Smooth muscle cell (in vitro differentiated cells): Measurements from ENCODE around the gene INPP4B. TPM values are rescaled to one million over a fixed set of nuclear protein-coding genes. Genes with fewer than 3 reads are reported as not detected.

Source experiments
- DNase-seq: peaks from one replicate; lab custom pipeline; 2025; ENCODE audit not compliant: unreplicated experiment; lab: John Stamatoyannopoulos, UW
- H2AFZ ChIP-seq: fragments of 200-600 bp; sonication (generic); 2 replicates; pipeline ENCODE4 v1.6.0; 2016; ENCODE audit warnings: antibody characterized with exemption, low read depth, mild to moderate bottlenecking
- H3F3A ChIP-seq: fragments of 200-600 bp; sonication (generic); 2 replicates; pipeline ENCODE4 v1.6.0; 2017; ENCODE audit warnings: antibody characterized with exemption, low read depth
- H3K27ac ChIP-seq: fragments of 200-600 bp; sonication (generic); 2 replicates; pipeline ENCODE4 v1.5.1; 2016; ENCODE audit warnings: low read depth, mild to moderate bottlenecking
- H3K27me3 ChIP-seq: fragments of 200-600 bp; sonication (generic); 2 replicates; pipeline ENCODE4 v1.6.1; 2016; ENCODE audit warnings: low read depth, mild to moderate bottlenecking
- H3K36me3 ChIP-seq: fragments of 200-600 bp; sonication (generic); 2 replicates; pipeline ENCODE4 v1.5.1; 2016; ENCODE audit warnings: low read depth
- H3K4me1 ChIP-seq: fragments of 200-600 bp; sonication (generic); 2 replicates; pipeline ENCODE4 v1.5.1; 2016; ENCODE audit warnings: low read depth
- H3K4me2 ChIP-seq: fragments of 200-600 bp; sonication (generic); 2 replicates; pipeline ENCODE4 v1.6.0; 2016; ENCODE audit warnings: mild to moderate bottlenecking
- H3K4me3 ChIP-seq: fragments of 200-600 bp; sonication (generic); 2 replicates; pipeline ENCODE4 v1.5.1; 2016; ENCODE audit warnings: mild to moderate bottlenecking
- H3K79me2 ChIP-seq: fragments of 200-600 bp; sonication (generic); 2 replicates; pipeline ENCODE4 v1.6.0; 2016; ENCODE audit warnings: low read depth, mild to moderate bottlenecking
- H3K9ac ChIP-seq: fragments of 200-600 bp; sonication (generic); 2 replicates; pipeline ENCODE4 v1.6.0; 2016; ENCODE audit warnings: low read depth
- H3K9me3 ChIP-seq: fragments of 200-600 bp; sonication (generic); replicated peaks from 2 replicates; pipeline ENCODE4 v1.5.1; 2016; ENCODE audit warnings: low read depth
- H4K20me1 ChIP-seq: fragments of 200-600 bp; sonication (generic); 2 replicates; pipeline ENCODE4 v1.6.0; 2016; ENCODE audit warnings: low read depth
- WGBS: methylation state at CpG from one replicate; pipeline ENCODE4 v1.1.7; 2016; ENCODE audit warnings: low lambda C conversion rate; 5-methylcytosine and 5-hydroxymethylcytosine counted together
- polyA plus RNA-seq: library from polyadenylated mRNA; unstranded; fragments of >200 nt; fragmentation: Nextera tagmentation; extraction: Ambion mirVana; gene quantifications from 2 replicates; pipeline ENCODE4 v1.2.1, GENCODE V29; 2016
- total RNA-seq: library from RNA; depleted of rRNA; stranded (reverse); fragments of >200 nt; gene quantifications from 2 replicates; pipeline ENCODE4 v1.2.3, GENCODE V29; 2014
- TF ChIP-seq, protein P1 (sequence below): fragments of 200-600 bp; sonication (generic); IDR thresholded peaks from 2 replicates; pipeline ENCODE4 v1.5.1; 2017; ENCODE audit warnings: borderline replicate concordance, mild to moderate bottlenecking, antibody characterized with exemption; ENCODE audit not compliant: insufficient read depth, poor library complexity, severe bottlenecking

The INPP4B gene
- total and polyA plus RNA-seq, 2 experiments from 2014 or later, result 2.0 to 10.9 TPM

DNA sequence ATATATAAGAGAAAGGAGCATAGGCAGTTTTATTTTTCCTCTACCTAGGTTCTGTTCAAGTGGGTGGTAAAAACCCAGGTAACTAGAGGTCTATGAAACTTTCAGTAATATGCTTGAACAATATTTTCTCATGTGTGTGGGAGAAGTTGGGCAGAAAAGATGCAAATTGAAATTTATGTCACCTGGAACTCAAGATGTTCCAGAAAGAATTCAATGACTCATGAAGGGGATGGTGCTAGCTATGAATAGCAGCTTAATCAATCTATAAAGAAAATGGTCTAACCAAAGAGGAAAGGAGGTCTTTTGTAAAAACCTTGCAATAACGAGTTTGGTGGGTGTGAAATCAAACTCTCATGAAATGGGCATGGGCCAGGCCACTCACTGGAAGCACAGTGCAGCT, 263.8 kb downstream of the INPP4B start:
- H3K36me3 ChIP-seq, result no peaks in the 10 kb centered on the region
- H3K4me1 ChIP-seq, result no peaks in the 10 kb centered on the region
- no peaks in the 10 kb centered on the region for H3K79me2 ChIP-seq
- H3K27me3 ChIP-seq, result no peaks in the 10 kb centered on the region
- no peak overlapping the region for H2AFZ ChIP-seq
- no peak for DNase-seq
- no peaks in the 10 kb centered on the region for H3F3A ChIP-seq
- WGBS, result 65% methylated on average over 1 of the region's 1 CpG
- no peaks in the 10 kb centered on the region for H3K9me3 ChIP-seq
- H4K20me1 ChIP-seq, result no peaks in the 10 kb centered on the region
- TF ChIP-seq, protein P1, sequence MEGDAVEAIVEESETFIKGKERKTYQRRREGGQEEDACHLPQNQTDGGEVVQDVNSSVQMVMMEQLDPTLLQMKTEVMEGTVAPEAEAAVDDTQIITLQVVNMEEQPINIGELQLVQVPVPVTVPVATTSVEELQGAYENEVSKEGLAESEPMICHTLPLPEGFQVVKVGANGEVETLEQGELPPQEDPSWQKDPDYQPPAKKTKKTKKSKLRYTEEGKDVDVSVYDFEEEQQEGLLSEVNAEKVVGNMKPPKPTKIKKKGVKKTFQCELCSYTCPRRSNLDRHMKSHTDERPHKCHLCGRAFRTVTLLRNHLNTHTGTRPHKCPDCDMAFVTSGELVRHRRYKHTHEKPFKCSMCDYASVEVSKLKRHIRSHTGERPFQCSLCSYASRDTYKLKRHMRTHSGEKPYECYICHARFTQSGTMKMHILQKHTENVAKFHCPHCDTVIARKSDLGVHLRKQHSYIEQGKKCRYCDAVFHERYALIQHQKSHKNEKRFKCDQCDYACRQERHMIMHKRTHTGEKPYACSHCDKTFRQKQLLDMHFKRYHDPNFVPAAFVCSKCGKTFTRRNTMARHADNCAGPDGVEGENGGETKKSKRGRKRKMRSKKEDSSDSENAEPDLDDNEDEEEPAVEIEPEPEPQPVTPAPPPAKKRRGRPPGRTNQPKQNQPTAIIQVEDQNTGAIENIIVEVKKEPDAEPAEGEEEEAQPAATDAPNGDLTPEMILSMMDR, result no peak
- H3K4me3 ChIP-seq, result no peak overlapping the region
- H3K9ac ChIP-seq, result no peak overlapping the region
- H3K27ac ChIP-seq, result no peak overlapping the region
- H3K4me2 ChIP-seq, result no peak overlapping the region

DNA sequence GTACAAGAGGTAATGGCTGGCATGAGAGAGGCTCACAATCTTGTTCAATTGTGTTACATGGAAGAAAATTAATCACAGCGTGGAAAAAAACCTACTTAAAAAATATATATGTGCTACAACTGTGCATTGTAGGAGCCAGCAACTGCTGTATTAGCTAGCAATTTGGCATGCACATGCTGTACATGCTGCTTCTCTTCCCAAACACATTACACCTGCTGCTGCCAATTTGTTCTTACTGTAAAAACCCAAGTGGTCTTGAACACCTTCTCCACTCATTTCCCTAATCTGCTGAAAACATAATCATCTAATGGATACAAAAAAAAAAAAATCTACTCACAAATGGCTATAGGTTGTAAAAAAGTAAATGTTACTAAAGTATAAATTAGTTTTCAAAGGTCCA, 264.2 kb downstream of the INPP4B start:
- Histone ChIP-seq H3K9ac (no peak overlapping the region), H3K79me2 (no peaks in the 10 kb centered on the region), H3K27ac (no peak overlapping the region), H3F3A (no peaks in the 10 kb centered on the region), H4K20me1 (no peaks in the 10 kb centered on the region), H3K27me3 (no peaks in the 10 kb centered on the region), H2AFZ (no peak overlapping the region), H3K4me2 (no peak overlapping the region), H3K4me1 (no peaks in the 10 kb centered on the region), H3K4me3 (no peak overlapping the region), H3K36me3 (no peaks in the 10 kb centered on the region), H3K9me3 (no peaks in the 10 kb centered on the region)
- WGBS, result 84% methylated on average over 1 of the region's 1 CpG
- TF ChIP-seq, protein P1, result no peak
- DNase-seq, result no peak

DNA sequence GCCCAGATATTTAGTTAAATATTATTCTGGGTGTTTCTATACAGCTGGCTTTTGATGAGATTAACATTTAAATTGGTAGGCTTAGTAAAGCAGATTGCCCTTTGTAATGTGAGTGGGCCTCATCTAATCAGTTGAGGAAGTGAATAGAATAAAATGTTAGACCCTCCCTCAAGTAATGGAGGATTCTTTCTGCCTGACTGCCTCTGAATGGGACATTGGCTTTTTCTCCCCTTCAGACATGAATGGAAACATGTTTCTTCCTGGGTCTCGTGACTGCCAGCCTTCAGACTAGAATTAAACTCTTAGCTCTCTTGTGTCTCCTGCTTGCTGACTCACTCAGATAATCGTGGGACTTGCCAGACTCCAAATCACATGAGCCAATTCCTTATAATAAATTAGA, 266.7 kb downstream of the INPP4B start:
- Histone ChIP-seq H3K4me3 (no peak overlapping the region), H3K9me3 (no peaks in the 10 kb centered on the region), H3K9ac (no peak overlapping the region), H3K79me2 (no peaks in the 10 kb centered on the region), H3K36me3 (no peaks in the 10 kb centered on the region), H3K4me2 (no peak overlapping the region), H4K20me1 (no peaks in the 10 kb centered on the region), H3F3A (no peaks in the 10 kb centered on the region), H3K27me3 (no peaks in the 10 kb centered on the region), H2AFZ (no peak overlapping the region), H3K4me1 (no peaks in the 10 kb centered on the region), H3K27ac (no peak overlapping the region)
- DNase-seq, result no peak
- TF ChIP-seq, protein P1, result no peak
- WGBS, result 44% methylated on average over 2 of the region's 2 CpGs

DNA sequence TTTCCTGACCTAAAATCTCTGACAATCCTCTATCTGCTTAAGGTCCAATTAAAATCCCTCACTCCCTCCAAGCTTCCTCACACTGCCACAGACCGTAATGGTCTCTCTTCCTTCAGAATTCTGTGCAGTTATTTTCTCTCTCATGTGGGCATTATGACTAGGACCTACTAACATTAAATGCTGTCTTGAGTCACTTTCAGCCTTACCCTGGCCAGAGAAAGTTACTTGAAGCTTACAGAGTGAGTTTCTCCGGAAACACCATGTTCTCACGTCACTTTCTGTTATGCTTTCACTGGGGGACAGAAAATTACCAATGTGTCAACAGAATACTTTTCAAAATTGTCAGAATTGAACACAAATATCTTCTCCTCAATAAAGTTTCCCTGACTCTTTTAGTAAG, 271.8 kb downstream of the INPP4B start:
- H3K27me3 ChIP-seq, result no peaks in the 10 kb centered on the region
- TF ChIP-seq, protein P1, result no peak
- H4K20me1 ChIP-seq, result no peaks in the 10 kb centered on the region
- no peaks in the 10 kb centered on the region for H3K4me1 ChIP-seq
- H3K9ac ChIP-seq, result no peak overlapping the region
- DNase-seq, result no peak
- H3K36me3 ChIP-seq, result no peaks in the 10 kb centered on the region
- no peak overlapping the region for H2AFZ ChIP-seq
- WGBS, result 88% methylated on average over 3 of the region's 3 CpGs
- no peak overlapping the region for H3K4me3 ChIP-seq
- H3F3A ChIP-seq, result no peaks in the 10 kb centered on the region
- H3K9me3 ChIP-seq, result no peaks in the 10 kb centered on the region
- H3K27ac ChIP-seq, result no peak overlapping the region
- H3K4me2 ChIP-seq, result no peak overlapping the region
- H3K79me2 ChIP-seq, result no peaks in the 10 kb centered on the region
